GM23338 (cell line): ENCODE measurements around the gene GAS6.

Experiments
- REST ChIP-seq: IDR thresholded peaks from one replicate; pipeline ENCODE4 v1.6.1; 2018; ENCODE audit warnings: antibody characterized with exemption; ENCODE audit not compliant: unreplicated experiment
- TF ChIP-seq, protein P1 (sequence below), 2 experiments: fragments of 200-600 bp in 1 of 2; sonication (generic) in 1 of 2; conservative IDR thresholded peaks; 2 replicates each; pipeline versions ENCODE4 v1.5.1 to v1.6.1; 2016 to 2017; ENCODE audit warnings: antibody characterized with exemption in 2 of 2, low read depth in 2 of 2, mild to moderate bottlenecking in 2 of 2, moderate library complexity in 1 of 2

DNA sequence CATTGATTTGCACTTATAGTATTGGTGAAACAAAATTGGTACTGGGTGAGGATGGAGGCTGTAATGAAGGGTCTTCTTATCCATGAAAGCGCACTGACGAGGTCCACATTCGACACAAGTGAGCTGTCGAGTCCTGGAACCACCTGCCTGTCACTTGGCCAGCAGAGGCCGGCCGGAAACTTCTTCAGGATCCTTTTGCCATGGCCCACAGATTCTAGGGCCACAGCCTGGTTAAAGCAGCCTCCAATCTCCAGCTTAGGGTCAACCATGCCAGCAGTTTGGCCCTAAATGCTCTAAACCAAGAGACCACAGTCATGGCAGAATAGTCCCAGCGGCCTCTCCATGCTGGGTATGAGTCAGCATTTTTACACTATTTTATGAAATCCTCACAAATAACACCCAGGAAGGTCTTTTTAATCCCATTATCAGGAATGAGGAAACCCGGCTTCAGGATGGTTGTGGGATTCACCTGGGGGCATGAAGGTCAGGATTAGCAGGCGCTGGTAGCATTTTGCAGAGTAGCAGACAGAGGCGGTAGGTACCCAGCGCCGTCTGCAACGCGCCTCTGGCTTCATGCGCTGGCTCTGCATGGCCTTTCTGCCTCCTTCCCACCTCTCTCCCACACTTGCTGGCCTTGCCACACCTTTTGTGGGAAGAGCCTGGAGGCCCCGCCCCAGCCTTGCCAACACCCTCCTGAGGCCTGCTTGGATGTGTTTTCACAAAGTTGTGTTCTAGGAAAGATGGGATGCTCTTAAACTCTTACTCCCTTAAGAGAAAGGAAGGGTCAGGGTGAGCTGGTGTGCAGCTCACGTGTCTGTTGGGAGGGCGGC is 15.2 kb downstream of the GAS6 start:
- no peak for TF ChIP-seq REST
- TF ChIP-seq, protein P1, sequence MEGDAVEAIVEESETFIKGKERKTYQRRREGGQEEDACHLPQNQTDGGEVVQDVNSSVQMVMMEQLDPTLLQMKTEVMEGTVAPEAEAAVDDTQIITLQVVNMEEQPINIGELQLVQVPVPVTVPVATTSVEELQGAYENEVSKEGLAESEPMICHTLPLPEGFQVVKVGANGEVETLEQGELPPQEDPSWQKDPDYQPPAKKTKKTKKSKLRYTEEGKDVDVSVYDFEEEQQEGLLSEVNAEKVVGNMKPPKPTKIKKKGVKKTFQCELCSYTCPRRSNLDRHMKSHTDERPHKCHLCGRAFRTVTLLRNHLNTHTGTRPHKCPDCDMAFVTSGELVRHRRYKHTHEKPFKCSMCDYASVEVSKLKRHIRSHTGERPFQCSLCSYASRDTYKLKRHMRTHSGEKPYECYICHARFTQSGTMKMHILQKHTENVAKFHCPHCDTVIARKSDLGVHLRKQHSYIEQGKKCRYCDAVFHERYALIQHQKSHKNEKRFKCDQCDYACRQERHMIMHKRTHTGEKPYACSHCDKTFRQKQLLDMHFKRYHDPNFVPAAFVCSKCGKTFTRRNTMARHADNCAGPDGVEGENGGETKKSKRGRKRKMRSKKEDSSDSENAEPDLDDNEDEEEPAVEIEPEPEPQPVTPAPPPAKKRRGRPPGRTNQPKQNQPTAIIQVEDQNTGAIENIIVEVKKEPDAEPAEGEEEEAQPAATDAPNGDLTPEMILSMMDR (conservative IDR thresholded peaks at IDR 0.05; ENCODE audit: low read depth in 2 of 2): no peak
